Keratinocyte (primary cell): Measurements from ENCODE around the gene TLK1. TPM values are rescaled to one million over a fixed set of nuclear protein-coding genes. Genes with fewer than 3 reads are reported as not detected.

ENCODE experiments used
- DNase-seq: peaks from one replicate; pipeline ENCODE4 v3.0.0-alpha.2; 2011; ENCODE audit warnings: low read depth, missing footprints, low spot score
- FAIRE-seq: peaks from 2 replicates; lab custom pipeline; 2011; peaks lifted over from hg19 to GRCh38; lab: Jason Lieb, UNC
- H2AFZ ChIP-seq: 2 replicates; pipeline ENCODE4 v1.6.0; 2012; ENCODE audit warnings: low read length, control low read depth, inconsistent platforms; ENCODE audit not compliant: control insufficient read depth
- H3K27ac ChIP-seq: 2 replicates; pipeline ENCODE4 v1.5.1; 2011; ENCODE audit warnings: low read length; ENCODE audit not compliant: control insufficient read depth, insufficient read depth
- H3K27me3 ChIP-seq: 3 replicates; pipeline ENCODE4 v1.6.0; 2011; ENCODE audit warnings: low read length; ENCODE audit not compliant: control insufficient read depth, insufficient read depth; ENCODE audit errors: extremely low read depth
- H3K36me3 ChIP-seq, 2 experiments: 2 replicates in 1 of 2; 3 replicates in 1 of 2; pipeline ENCODE4 v1.5.1; 2011; ENCODE audit warnings: low read length in 2 of 2, mild to moderate bottlenecking in 1 of 2; ENCODE audit not compliant: control insufficient read depth in 2 of 2, insufficient read depth in 2 of 2; ENCODE audit errors: extremely low read depth in 1 of 2
- H3K4me1 ChIP-seq: 3 replicates; pipeline ENCODE4 v1.5.1; 2011; ENCODE audit warnings: low read length; ENCODE audit not compliant: control insufficient read depth, insufficient read depth; ENCODE audit errors: extremely low read depth
- H3K4me2 ChIP-seq: 3 replicates; pipeline ENCODE4 v1.6.0; 2011; ENCODE audit warnings: low read depth, low read length; ENCODE audit not compliant: control insufficient read depth, insufficient read depth; ENCODE audit errors: extremely low read depth
- H3K4me3 ChIP-seq, 3 experiments: fragments of 200-600 bp in 1 of 3; sonication (generic) in 1 of 3; 2 replicates in 2 of 3; 3 replicates in 1 of 3; pipeline ENCODE4 v1.5.1; 2011 to 2016; ENCODE audit warnings: low read length in 3 of 3, mild to moderate bottlenecking in 3 of 3, control low read depth in 2 of 3, inconsistent platforms in 1 of 3, low read depth in 1 of 3, mixed read lengths in 1 of 3, mixed run types in 1 of 3, moderate library complexity in 1 of 3; ENCODE audit not compliant: control insufficient read depth in 2 of 3, insufficient read depth in 2 of 3; ENCODE audit errors: extremely low read depth in 1 of 3
- H3K79me2 ChIP-seq: 2 replicates; pipeline ENCODE4 v1.6.0; 2012; ENCODE audit warnings: low read length; ENCODE audit not compliant: control insufficient read depth, insufficient read depth
- H3K9ac ChIP-seq: 3 replicates; pipeline ENCODE4 v1.6.0; 2011; ENCODE audit warnings: low read length; ENCODE audit not compliant: control insufficient read depth, insufficient read depth; ENCODE audit errors: extremely low read depth
- H3K9me1 ChIP-seq: 3 replicates; pipeline ENCODE4 v1.6.0; 2011; ENCODE audit warnings: low read length; ENCODE audit not compliant: control insufficient read depth, insufficient read depth; ENCODE audit errors: extremely low read depth
- H3K9me3 ChIP-seq: 2 replicates; pipeline ENCODE4 v1.5.1; 2012; ENCODE audit warnings: low read depth, low read length; ENCODE audit not compliant: control insufficient read depth
- H4K20me1 ChIP-seq: 3 replicates; pipeline ENCODE4 v1.6.0; 2011; ENCODE audit warnings: low read length; ENCODE audit not compliant: control insufficient read depth, insufficient read depth; ENCODE audit errors: extremely low read depth
- CTCF ChIP-seq, 3 experiments: IDR thresholded peaks in 1 of 3; conservative IDR thresholded peaks in 1 of 3; optimal IDR thresholded peaks in 1 of 3; 2 replicates in 2 of 3; 3 replicates in 1 of 3; pipeline versions ENCODE3 to v1.5.1; 2011; ENCODE audit warnings: low read length in 3 of 3, mild to moderate bottlenecking in 3 of 3, moderate library complexity in 2 of 3, control low read depth in 1 of 3, inconsistent platforms in 1 of 3; ENCODE audit not compliant: insufficient read depth in 2 of 3; ENCODE audit errors: extremely low read depth in 1 of 3
- EZH2 ChIP-seq: IDR thresholded peaks from one replicate; pipeline ENCODE4 v1.6.1; 2012; ENCODE audit warnings: inconsistent platforms, mild to moderate bottlenecking, low read length, moderate library complexity
- dilution Hi-C: fragments of 300-500 bp; cut with MboI; formaldehyde crosslinking; loops from one replicate; pipeline ENCODE4 v1.7.0; 2020; ENCODE audit warnings: low sequenced_read_pairs; ENCODE audit not compliant: extremely low pct_ligation_motif_present
- polyA plus RNA-seq, 5 experiments: library from polyadenylated mRNA; depleted of rRNA in 3 of 5; stranded (reverse) in 3 of 5; stranded (forward) in 1 of 5; unstranded in 1 of 5; fragments of >200 nt; gene quantifications; 1 replicate in 1 of 5; 2 replicates in 3 of 5; 3 replicates in 1 of 5; pipeline versions ENCODE4 v1.2.1 to v1.2.3, GENCODE V29; 2011 to 2012; ENCODE audit warnings: missing spikeins in 2 of 5, low read depth in 1 of 5, low replicate concordance in 1 of 5

The TLK1 gene
- polyA plus RNA-seq, 1 donor (not counting 4 experiments of a cell fraction or from before 2014, with no cell fraction given), result 14.7 TPM

DNA sequence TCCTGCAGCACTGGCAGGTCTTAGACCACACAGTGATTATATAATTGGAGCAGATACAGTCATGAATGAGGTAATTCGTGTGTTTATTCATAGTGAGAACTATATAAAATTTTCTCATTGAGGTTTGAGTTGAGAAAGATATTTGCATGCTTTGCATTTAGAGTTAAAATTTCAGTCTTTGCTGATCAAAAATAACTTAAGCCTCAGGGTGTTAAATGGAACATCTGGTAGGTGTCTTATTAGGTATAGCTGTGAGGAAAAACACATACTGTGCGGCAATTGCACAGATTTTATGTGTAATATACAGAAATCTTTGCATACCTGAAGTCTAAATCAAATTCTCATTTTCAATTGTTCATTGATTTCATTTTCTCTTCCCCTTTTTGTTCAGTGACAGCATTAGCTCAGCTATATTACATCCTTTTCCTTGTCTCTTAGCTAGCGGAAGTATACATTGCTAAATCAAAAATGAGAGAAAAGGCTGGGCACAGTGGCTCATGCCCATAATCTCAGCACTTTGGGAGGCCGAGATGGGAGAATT, 210.4 kb downstream of the TLK1 start:
- FAIRE-seq (no peak), DNase-seq (no peak)
- no peak overlapping the region for H3K4me3 ChIP-seq
- dilution Hi-C loops, result no loop called here
- peaks cover 27% of the 10 kb centered on the region for H3K79me2 ChIP-seq
- H3K27ac ChIP-seq, result no peak overlapping the region
- no peak overlapping the region for H2AFZ ChIP-seq
- no peaks in the 10 kb centered on the region for H3K4me1 ChIP-seq
- H3K4me2 ChIP-seq, result no peak overlapping the region
- TF ChIP-seq CTCF (optimal IDR thresholded peaks at IDR 0.05 in 1 of 3, IDR thresholded peaks at IDR 0.05 in 1 of 3, conservative IDR thresholded peaks at IDR 0.05 in 1 of 3; ENCODE audit: extremely low read depth in 1 of 3, insufficient read depth in 2 of 3, low read length in 3 of 3) (no peak), EZH2 (no peak)
- peaks cover 5% of the 10 kb centered on the region for H4K20me1 ChIP-seq
- no peaks in the 10 kb centered on the region for H3K9me1 ChIP-seq
- no peaks in the 10 kb centered on the region for H3K9me3 ChIP-seq
- no peaks in the 10 kb centered on the region for H3K27me3 ChIP-seq
- H3K9ac ChIP-seq, result no peak overlapping the region
- H3K36me3 ChIP-seq, result peaks cover 31 to 40% of the 10 kb centered on the region in 2 experiments

DNA sequence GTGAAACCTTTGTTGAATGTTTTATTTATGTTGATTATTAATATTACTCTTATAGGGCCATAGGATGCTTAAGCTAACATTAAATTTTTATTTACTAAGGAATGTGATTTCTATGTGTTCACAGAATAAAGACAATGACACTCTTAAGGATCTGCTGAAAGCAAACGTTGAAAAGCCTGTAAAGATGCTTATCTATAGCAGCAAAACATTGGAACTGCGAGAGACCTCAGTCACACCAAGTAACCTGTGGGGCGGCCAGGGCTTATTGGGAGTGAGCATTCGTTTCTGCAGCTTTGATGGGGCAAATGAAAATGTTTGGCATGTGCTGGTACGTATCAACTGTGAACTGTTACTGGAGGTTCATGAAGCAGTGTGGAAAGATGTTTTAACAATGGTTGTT, 211.3 kb downstream of the TLK1 start:
- peaks cover 36% of the 10 kb centered on the region for H3K79me2 ChIP-seq
- no peak overlapping the region for H3K4me2 ChIP-seq
- H3K27ac ChIP-seq, result no peak overlapping the region
- TF ChIP-seq CTCF (optimal IDR thresholded peaks at IDR 0.05 in 1 of 3, IDR thresholded peaks at IDR 0.05 in 1 of 3, conservative IDR thresholded peaks at IDR 0.05 in 1 of 3; ENCODE audit: extremely low read depth in 1 of 3, insufficient read depth in 2 of 3, low read length in 3 of 3), result no peak
- no peak for TF ChIP-seq EZH2
- H3K4me3 ChIP-seq, result no peak overlapping the region
- H2AFZ ChIP-seq, result no peak overlapping the region
- H3K9ac ChIP-seq, result no peak overlapping the region
- no peaks in the 10 kb centered on the region for H3K27me3 ChIP-seq
- DNase-seq, result no peak
- no peak for FAIRE-seq
- H3K36me3 ChIP-seq, result peaks cover 26 to 36% of the 10 kb centered on the region in 2 experiments
- no peaks in the 10 kb centered on the region for H3K9me1 ChIP-seq
- dilution Hi-C loops, result no loop called here
- H4K20me1 ChIP-seq, result peaks cover 10% of the 10 kb centered on the region
- H3K9me3 ChIP-seq, result no peaks in the 10 kb centered on the region
- no peaks in the 10 kb centered on the region for H3K4me1 ChIP-seq
